Lower leg skin (tissue), 4 donors: ENCODE results near the gene RAB30. TPM values are rescaled to one million over a fixed set of nuclear protein-coding genes. Genes with fewer than 3 reads are reported as not detected.

ENCODE experiments used
- DNase-seq, 2 donors: peaks; one replicate each; pipeline ENCODE4 v3.0.0-alpha.2; 2019; ENCODE audit warnings: low spot score in 2 of 2
- H3K4me3 ChIP-seq: fragments of 200-600 bp; sonication (generic); 2 replicates; pipeline ENCODE4 v1.5.1; 2017; ENCODE audit warnings: mild to moderate bottlenecking, low read depth; ENCODE audit not compliant: poor library complexity, severe bottlenecking
- POLR2A ChIP-seq, 2 donors: fragments of 450-650 bp; IDR thresholded peaks; one replicate each; pipeline ENCODE4 v1.6.1; 2016 to 2017; ENCODE audit warnings: antibody characterized with exemption in 2 of 2, mild to moderate bottlenecking in 1 of 2, moderate library complexity in 1 of 2
- WGBS, 2 donors: methylation state at CpG; one replicate each; pipeline ENCODE4 v1.1.5; 2018; 5-methylcytosine and 5-hydroxymethylcytosine counted together
- intact Hi-C: fragments of 100-400 bp; cut with DNase I; formaldehyde crosslinking; loops from one replicate; pipeline ENCODE4 v1.15.0; 2023; ENCODE audit warnings: low total_unique reads
- total RNA-seq, 4 donors: library from RNA; depleted of rRNA; stranded (reverse); fragments of >200 nt; gene quantifications; one replicate each; pipeline ENCODE4 v1.1.0, GENCODE V29; 2016
- TF ChIP-seq, protein P1 (sequence below), 3 donors: fragments of 450-650 bp; IDR thresholded peaks; one replicate each; pipeline ENCODE4 v1.5.1; 2016; ENCODE audit warnings: antibody characterized with exemption in 3 of 3, mild to moderate bottlenecking in 3 of 3, moderate library complexity in 2 of 3

RAB30 gene
- total RNA-seq, 4 donors from 2014 or later = 13.4 to 53.9 (median 25.7) TPM

DNA sequence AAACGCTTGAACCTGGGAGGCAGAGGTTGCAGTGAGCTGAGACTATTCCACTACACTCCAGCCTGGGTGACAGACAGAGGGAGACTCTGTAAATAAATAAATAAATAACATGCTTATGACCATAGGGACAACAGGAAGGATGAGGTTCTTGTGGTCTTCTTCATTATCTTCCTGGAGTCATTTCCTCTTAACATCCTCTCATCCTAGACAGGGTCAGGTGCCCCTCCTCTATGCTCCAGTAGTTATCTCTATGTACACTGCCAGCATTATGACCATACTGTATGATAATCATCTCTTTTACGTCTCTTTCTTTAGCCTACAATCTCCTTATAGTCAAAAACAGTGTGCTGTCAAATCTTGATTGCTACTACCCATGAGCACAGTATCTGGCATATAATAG is 17.7 kb downstream of the RAB30 start:
- DNase-seq = no peak
- H3K4me3 ChIP-seq = no peak overlapping the region
- 82 to 91% methylated on average over 2 of the region's 2 CpGs for WGBS, 2 donors
- intact Hi-C loops = no loop called here
- TF ChIP-seq, protein P1, sequence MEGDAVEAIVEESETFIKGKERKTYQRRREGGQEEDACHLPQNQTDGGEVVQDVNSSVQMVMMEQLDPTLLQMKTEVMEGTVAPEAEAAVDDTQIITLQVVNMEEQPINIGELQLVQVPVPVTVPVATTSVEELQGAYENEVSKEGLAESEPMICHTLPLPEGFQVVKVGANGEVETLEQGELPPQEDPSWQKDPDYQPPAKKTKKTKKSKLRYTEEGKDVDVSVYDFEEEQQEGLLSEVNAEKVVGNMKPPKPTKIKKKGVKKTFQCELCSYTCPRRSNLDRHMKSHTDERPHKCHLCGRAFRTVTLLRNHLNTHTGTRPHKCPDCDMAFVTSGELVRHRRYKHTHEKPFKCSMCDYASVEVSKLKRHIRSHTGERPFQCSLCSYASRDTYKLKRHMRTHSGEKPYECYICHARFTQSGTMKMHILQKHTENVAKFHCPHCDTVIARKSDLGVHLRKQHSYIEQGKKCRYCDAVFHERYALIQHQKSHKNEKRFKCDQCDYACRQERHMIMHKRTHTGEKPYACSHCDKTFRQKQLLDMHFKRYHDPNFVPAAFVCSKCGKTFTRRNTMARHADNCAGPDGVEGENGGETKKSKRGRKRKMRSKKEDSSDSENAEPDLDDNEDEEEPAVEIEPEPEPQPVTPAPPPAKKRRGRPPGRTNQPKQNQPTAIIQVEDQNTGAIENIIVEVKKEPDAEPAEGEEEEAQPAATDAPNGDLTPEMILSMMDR (IDR thresholded peaks at IDR 0.05) = no peak
- no peak for TF ChIP-seq POLR2A (IDR thresholded peaks at IDR 0.05)

DNA sequence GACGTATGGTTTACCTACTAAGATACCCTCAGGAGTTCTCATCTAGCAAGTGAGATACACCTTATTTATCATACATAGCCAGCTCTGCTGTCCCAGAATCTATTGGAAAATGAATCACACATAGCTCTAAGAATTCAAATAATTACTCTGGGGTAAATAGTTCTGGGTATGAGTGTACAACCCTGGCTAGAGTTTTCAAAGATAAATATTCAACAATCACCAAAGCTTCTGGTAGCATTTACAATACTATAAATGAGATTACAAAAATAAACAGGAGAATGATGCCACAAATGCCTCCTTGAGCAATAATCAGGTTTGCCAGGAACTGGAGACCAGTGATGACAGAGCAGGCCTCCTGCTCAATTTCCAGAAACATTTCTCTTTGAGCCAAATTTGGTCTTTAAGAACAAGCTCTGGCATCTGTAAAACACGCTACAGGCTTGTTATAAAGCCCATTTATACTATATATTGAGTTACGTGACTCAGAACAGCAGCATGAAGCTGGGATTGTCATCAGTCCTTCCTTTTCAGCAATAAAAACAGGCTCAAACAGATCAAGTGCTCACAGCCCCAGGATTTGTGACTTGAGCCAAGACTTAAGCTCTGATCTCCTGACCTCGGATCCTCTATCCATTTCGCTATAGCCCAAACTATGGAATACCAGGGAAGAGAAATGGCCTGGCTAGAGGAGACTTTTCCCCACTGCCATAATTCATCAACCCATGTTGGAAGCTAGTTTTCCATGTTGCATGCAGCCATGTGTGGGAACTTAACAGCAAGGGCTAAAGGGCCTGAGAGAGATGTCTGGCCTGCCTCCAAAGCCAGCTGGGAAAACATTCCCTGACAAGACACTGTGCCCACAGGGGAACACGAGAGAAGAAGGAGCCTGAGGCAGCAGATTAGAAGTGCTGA is 19.7 kb downstream of the RAB30 start:
- no peak for TF ChIP-seq POLR2A (IDR thresholded peaks at IDR 0.05)
- TF ChIP-seq, protein P1 (IDR thresholded peaks at IDR 0.05) = no peak
- no peak overlapping the region for H3K4me3 ChIP-seq
- WGBS, 2 donors = 30 to 33% methylated on average over 6 of the region's 6 CpGs
- DNase-seq = peak in 1 of 2 donors; percentile 51
- intact Hi-C loops = no loop called here

DNA sequence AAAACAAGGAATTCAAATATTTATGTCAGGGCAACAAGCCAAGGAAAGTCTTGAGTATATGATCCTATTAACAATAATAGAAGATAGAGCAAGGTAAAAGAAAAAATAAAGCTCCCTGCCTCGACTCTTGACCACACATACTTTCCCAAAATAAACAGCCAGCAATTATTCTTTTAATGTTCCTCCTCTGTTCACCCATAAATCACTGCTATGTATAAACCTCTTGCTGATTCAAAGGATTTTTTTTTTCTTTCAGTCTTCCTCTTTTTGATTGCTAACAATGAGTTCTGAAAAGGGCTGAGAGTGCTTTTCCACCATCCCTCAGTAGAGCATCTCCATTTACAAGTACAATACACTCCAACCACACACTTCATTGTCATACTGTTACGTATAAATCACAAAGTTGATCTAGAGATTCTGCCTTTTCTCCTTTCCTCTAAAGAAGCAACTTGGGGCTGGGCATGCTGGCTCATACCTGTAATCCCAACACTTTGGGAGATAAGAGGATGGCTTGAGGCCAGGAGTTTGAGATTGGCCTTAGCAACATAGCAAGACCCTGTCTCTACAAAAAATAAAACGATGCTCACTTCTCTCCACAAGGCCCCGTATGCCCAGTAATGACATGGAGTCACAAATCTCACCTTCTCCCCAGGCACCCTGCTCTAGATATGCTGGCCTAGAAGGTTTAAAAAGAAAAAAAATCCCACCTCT is 24.0 kb downstream of the RAB30 start:
- intact Hi-C loops = no loop called here
- DNase-seq = no peak
- H3K4me3 ChIP-seq = no peak overlapping the region
- TF ChIP-seq, protein P1 (IDR thresholded peaks at IDR 0.05) = no peak
- TF ChIP-seq POLR2A (IDR thresholded peaks at IDR 0.05) = no peak
- WGBS, 2 donors = 67% methylated on average over 4 of the region's 4 CpGs

DNA sequence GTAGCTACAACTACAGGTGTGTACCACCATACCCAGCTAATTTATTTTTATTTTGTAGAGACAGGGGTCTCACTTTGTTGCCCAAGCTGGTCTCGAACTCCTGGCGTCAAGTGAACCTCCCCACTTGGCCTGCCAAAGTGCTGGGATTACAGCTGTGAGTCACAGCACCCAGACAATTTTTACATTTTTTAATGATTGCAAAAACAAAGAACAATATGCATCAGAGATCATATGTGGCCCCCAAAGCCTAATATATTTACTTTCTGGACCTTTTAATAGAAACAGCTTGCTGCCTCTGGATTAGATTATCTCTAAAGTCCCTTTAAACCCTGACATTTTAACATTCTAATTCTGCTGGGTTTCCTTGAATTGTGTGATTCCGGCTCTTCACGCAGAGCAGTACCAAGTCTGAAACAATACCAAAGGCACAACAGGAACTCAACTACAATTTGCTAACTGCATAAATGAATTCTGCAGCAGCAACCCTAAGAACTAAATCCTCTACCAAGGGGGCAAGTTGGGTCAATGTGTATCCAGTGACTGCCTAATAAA is 25.0 kb downstream of the RAB30 start:
- DNase-seq = no peak
- 72 to 73% methylated on average over 4 of the region's 4 CpGs for WGBS, 2 donors
- H3K4me3 ChIP-seq = no peak overlapping the region
- intact Hi-C loops = no loop called here
- TF ChIP-seq, protein P1 (IDR thresholded peaks at IDR 0.05) = no peak
- no peak for TF ChIP-seq POLR2A (IDR thresholded peaks at IDR 0.05)

DNA sequence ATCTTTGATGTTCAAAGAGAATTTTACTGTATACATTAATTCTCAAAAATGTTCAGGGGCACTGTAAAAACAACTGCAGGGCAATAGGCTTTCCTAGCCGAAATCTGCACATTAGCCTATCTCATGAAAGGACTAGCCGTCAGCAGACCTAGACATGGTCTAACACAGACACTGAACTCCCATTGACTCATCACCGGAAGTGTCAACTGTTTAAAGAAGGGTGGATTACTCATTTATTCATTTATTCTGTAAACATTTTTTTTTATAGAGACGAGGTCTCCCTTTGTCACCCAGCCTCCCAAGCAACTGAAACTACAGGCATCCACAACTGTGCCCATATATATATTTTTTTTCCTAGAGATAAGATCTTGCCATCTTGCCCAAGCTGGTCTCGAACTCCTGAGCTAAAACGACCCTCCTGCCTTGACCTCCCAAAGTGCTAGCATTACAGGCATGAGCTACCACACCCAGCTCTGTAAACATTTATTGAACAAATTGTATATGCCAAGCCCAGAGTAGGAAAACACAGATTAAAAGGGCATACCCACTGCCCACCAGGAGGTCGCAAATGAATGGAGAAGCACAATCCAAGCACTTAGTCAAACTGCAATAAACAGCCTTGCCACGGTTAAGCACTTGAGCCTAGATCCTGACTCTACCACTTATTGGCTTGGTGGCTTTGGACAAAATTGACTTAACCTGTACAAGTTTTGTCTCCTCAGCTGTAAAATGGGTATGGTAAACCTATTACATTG is 26.6 kb downstream of the RAB30 start:
- TF ChIP-seq, protein P1 (IDR thresholded peaks at IDR 0.05) = no peak
- no peak for TF ChIP-seq POLR2A (IDR thresholded peaks at IDR 0.05)
- WGBS, 2 donors = 58 to 64% methylated on average over 8 of the region's 8 CpGs
- no peak for DNase-seq
- no peak overlapping the region for H3K4me3 ChIP-seq
- intact Hi-C loops = no loop called here
